ENCODE measurements around the gene TCAIM.
A peak's percentile ranks its signal among the peaks of the same experiment; 100 is the strongest.

Gene TCAIM

DNA sequence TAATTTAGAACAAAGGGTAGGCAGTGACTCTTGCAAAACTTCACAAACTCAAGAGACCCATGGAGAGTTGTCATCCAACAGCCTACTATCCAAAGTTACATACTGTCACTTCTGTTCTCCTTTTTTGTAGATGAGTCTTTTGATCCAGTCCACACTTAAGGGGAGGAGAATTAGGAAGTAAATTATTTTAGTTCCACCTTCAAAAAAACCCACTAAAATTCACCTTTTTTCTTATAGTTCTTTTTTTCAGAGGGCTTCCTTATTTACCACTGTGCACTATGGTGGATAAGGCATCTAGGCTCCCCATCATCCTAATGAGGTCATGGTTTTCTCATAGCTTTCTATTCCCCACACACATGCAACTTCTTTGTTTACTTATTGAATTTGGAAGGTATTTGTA lies 8.6 kb upstream of the TCAIM start:
- DNase-seq, result no peak
- Histone ChIP-seq H2BK120ac (ENCODE audit: insufficient read depth, low read length, poor library complexity) (no peak overlapping the region), H2BK12ac (ENCODE audit: low read length) (no peak overlapping the region)

DNA sequence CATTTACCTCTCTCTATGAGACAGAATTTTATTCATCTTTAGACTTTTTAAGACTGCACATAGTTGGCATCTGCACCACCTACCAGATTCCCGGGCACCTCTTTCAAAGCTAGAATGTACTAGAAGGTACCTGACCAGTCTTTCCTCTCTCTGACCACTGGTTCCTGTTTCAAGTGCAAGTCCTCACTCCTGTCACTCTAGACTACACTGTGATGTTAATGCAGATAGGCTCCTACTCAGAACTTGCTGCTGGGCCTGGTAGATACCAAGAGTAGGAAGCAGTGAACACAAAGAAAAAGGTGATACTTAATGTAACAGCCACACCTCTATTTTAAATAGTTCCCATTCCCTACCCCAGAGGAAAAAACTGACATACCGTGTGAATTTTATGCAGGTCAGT lies 8.1 kb upstream of the TCAIM start:
- Histone ChIP-seq H3K9ac (ENCODE audit: low read length) (no peak overlapping the region), H4K8ac (ENCODE audit: low read depth, low read length) (no peak overlapping the region), H3K79me2 (ENCODE audit: control insufficient read depth, insufficient read depth, low read length, poor library complexity) (no peaks in the 10 kb centered on the region), H3K79me1 (ENCODE audit: low read length) (no peaks in the 10 kb centered on the region), H3K4me3 (ENCODE audit: low read depth, low read length) (no peak overlapping the region), H3K4me2 (ENCODE audit: low read length) (no peak overlapping the region), H4K12ac (ENCODE audit: low read depth, low read length) (no peak overlapping the region), H3K4ac (ENCODE audit: low read depth, low read length) (no peak overlapping the region), H3K36me3 (ENCODE audit: control insufficient read depth in 1 of 2, insufficient read depth in 2 of 2, low read length in 2 of 2) (no peaks in the 10 kb centered on the region), H3K27ac (ENCODE audit: low read depth, low read length) (no peak overlapping the region), H2AFZ (ENCODE audit: insufficient read depth, low read length, poor library complexity) (no peak overlapping the region), H2AK5ac (ENCODE audit: low read length) (no peak overlapping the region), H4K91ac (ENCODE audit: low read depth, low read length) (no peak overlapping the region), H3K4me1 (ENCODE audit: control insufficient read depth in 1 of 2, insufficient read depth in 2 of 2, low read length in 2 of 2) (no peaks in the 10 kb centered on the region), H3K9me3 (ENCODE audit: insufficient read depth, low read depth, low read length) (no peaks in the 10 kb centered on the region), H3K23ac (ENCODE audit: low read length) (no peak overlapping the region), H2BK12ac (ENCODE audit: low read length) (no peak overlapping the region), H3K27me3 (ENCODE audit: insufficient read depth, low read length) (no peaks in the 10 kb centered on the region), H3K14ac (ENCODE audit: low read length) (no peak overlapping the region), H3K18ac (ENCODE audit: low read length) (no peak overlapping the region), H2BK120ac (ENCODE audit: insufficient read depth, low read length, poor library complexity) (no peak overlapping the region), H2BK5ac (ENCODE audit: low read depth, low read length, poor library complexity) (no peak overlapping the region)
- DNase-seq, result peak in 1 of 2 donors; percentile 39
- WGBS (ENCODE audit: extremely low coverage, insufficient coverage, insufficient read length), result no CpG with 5 or more reads among the region's 2 CpGs

More for the DNA sequence above, 8.6 kb upstream of the TCAIM start:
- Histone ChIP-seq H4K8ac (ENCODE audit: low read depth, low read length) (no peak overlapping the region), H3K4me3 (ENCODE audit: low read depth, low read length) (no peak overlapping the region), H3K4ac (ENCODE audit: low read depth, low read length) (no peak overlapping the region), H3K9me3 (ENCODE audit: insufficient read depth, low read depth, low read length) (no peaks in the 10 kb centered on the region), H4K91ac (ENCODE audit: low read depth, low read length) (no peak overlapping the region), H3K79me2 (ENCODE audit: control insufficient read depth, insufficient read depth, low read length, poor library complexity) (no peaks in the 10 kb centered on the region), H3K18ac (ENCODE audit: low read length) (no peak overlapping the region), H3K27ac (ENCODE audit: low read depth, low read length) (no peak overlapping the region), H3K4me1 (ENCODE audit: control insufficient read depth in 1 of 2, insufficient read depth in 2 of 2, low read length in 2 of 2) (no peaks in the 10 kb centered on the region), H3K79me1 (ENCODE audit: low read length) (no peaks in the 10 kb centered on the region), H3K23ac (ENCODE audit: low read length) (no peak overlapping the region), H3K36me3 (ENCODE audit: control insufficient read depth in 1 of 2, insufficient read depth in 2 of 2, low read length in 2 of 2) (no peaks in the 10 kb centered on the region), H3K27me3 (ENCODE audit: insufficient read depth, low read length) (no peaks in the 10 kb centered on the region), H3K14ac (ENCODE audit: low read length) (no peak overlapping the region), H4K12ac (ENCODE audit: low read depth, low read length) (no peak overlapping the region), H2AK5ac (ENCODE audit: low read length) (no peak overlapping the region), H3K9ac (ENCODE audit: low read length) (no peak overlapping the region), H2BK5ac (ENCODE audit: low read depth, low read length, poor library complexity) (no peak overlapping the region), H2AFZ (ENCODE audit: insufficient read depth, low read length, poor library complexity) (no peak overlapping the region), H3K4me2 (ENCODE audit: low read length) (no peak overlapping the region)

DNA sequence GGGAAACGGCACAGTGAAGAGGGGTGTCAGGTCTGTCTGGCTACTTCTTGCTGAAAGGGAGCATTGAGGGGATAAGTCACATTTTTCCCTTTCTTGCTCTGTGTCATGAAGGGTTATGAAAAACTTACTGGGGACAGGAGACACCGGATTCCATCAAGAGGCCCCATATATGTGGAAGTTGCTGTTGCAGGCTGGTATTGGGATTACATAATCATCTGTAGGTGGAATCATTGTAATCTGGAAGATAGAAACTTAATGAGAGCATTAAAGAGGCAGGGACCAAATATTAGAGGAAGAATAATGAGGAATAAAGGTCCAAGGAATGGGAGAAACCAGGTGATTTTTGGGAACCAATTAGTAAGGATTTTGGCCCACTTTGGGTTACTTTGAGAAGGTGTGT lies 4.2 kb upstream of the TCAIM start:
- no CpG with 5 or more reads among the region's 2 CpGs for WGBS (ENCODE audit: extremely low coverage, insufficient coverage, insufficient read length)
- no peak for DNase-seq
- H2BK5ac ChIP-seq (ENCODE audit: low read depth, low read length, poor library complexity), result no peak overlapping the region
- H3K4me2 ChIP-seq (ENCODE audit: low read length), result no peak overlapping the region
- H3K36me3 ChIP-seq (ENCODE audit: control insufficient read depth in 1 of 2, insufficient read depth in 2 of 2, low read length in 2 of 2), result no peaks in the 10 kb centered on the region
- H3K9ac ChIP-seq (ENCODE audit: low read length), result no peak overlapping the region
- H2BK12ac ChIP-seq (ENCODE audit: low read length), result no peak overlapping the region
- H3K14ac ChIP-seq (ENCODE audit: low read length), result no peak overlapping the region
- H4K8ac ChIP-seq (ENCODE audit: low read depth, low read length), result no peak overlapping the region
- H3K4me3 ChIP-seq (ENCODE audit: low read depth, low read length), result no peak overlapping the region
- H3K23ac ChIP-seq (ENCODE audit: low read length), result no peak overlapping the region
- H4K91ac ChIP-seq (ENCODE audit: low read depth, low read length), result no peak overlapping the region
- peaks cover 0 to 5% of the 10 kb centered on the region in 2 experiments for H3K4me1 ChIP-seq (ENCODE audit: control insufficient read depth in 1 of 2, insufficient read depth in 2 of 2, low read length in 2 of 2)
- no peak overlapping the region for H3K4ac ChIP-seq (ENCODE audit: low read depth, low read length)
- H3K27me3 ChIP-seq (ENCODE audit: insufficient read depth, low read length), result no peaks in the 10 kb centered on the region
- no peak overlapping the region for H3K18ac ChIP-seq (ENCODE audit: low read length)
- peaks cover 6% of the 10 kb centered on the region for H3K79me1 ChIP-seq (ENCODE audit: low read length)
- H4K12ac ChIP-seq (ENCODE audit: low read depth, low read length), result no peak overlapping the region
- no peak overlapping the region for H2BK120ac ChIP-seq (ENCODE audit: insufficient read depth, low read length, poor library complexity)
- peaks cover 3% of the 10 kb centered on the region for H3K79me2 ChIP-seq (ENCODE audit: control insufficient read depth, insufficient read depth, low read length, poor library complexity)
- H3K9me3 ChIP-seq (ENCODE audit: insufficient read depth, low read depth, low read length), result no peaks in the 10 kb centered on the region
- H2AK5ac ChIP-seq (ENCODE audit: low read length), result no peak overlapping the region
- H2AFZ ChIP-seq (ENCODE audit: insufficient read depth, low read length, poor library complexity), result no peak overlapping the region
- H3K27ac ChIP-seq (ENCODE audit: low read depth, low read length), result no peak overlapping the region

DNA sequence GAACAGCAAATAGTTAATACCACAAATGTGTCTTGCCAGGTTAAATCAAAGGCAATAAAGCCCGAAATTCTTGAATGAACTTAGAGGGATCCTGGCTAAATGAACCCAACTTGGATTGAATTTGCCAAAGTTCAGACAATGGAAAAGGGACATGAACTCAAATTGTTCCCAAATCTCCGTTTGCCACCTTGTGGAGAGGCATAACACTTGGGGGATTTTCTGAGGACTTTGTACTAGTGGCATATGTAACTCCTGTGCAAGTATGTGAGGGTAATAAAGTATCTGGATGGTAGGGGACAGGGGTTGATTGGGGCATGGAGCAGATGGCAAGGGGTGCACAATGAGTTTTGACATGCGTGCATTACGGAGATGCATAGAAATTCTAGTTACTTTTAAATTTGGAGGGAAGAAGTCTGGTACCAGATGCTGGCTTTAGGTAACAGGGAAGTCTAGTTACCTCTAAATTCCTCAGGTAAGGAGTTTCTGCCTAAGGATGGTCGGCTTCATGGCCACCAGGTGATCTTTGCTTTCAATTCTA lies 1.2 kb upstream of the TCAIM start:
- no peak overlapping the region for H3K14ac ChIP-seq (ENCODE audit: low read length)
- DNase-seq, result no peak
- H3K18ac ChIP-seq (ENCODE audit: low read length), result no peak overlapping the region
- H3K4me2 ChIP-seq (ENCODE audit: low read length), result peak overlapping the region; percentile 72
- H3K27ac ChIP-seq (ENCODE audit: low read depth, low read length), result peak overlapping the region; percentile 30
- H4K12ac ChIP-seq (ENCODE audit: low read depth, low read length), result no peak overlapping the region
- H3K79me2 ChIP-seq (ENCODE audit: control insufficient read depth, insufficient read depth, low read length, poor library complexity), result peaks cover 5% of the 10 kb centered on the region
- peaks cover 0 to 8% of the 10 kb centered on the region in 2 experiments for H3K4me1 ChIP-seq (ENCODE audit: control insufficient read depth in 1 of 2, insufficient read depth in 2 of 2, low read length in 2 of 2)
- H3K36me3 ChIP-seq (ENCODE audit: control insufficient read depth in 1 of 2, insufficient read depth in 2 of 2, low read length in 2 of 2), result no peaks in the 10 kb centered on the region
- H3K4ac ChIP-seq (ENCODE audit: low read depth, low read length), result no peak overlapping the region
- peak overlapping the region; percentile 16 for H4K91ac ChIP-seq (ENCODE audit: low read depth, low read length)
- H3K79me1 ChIP-seq (ENCODE audit: low read length), result peaks cover 6% of the 10 kb centered on the region
- no peak overlapping the region for H2BK12ac ChIP-seq (ENCODE audit: low read length)
- H4K8ac ChIP-seq (ENCODE audit: low read depth, low read length), result no peak overlapping the region
- H3K9me3 ChIP-seq (ENCODE audit: insufficient read depth, low read depth, low read length), result no peaks in the 10 kb centered on the region
- H3K9ac ChIP-seq (ENCODE audit: low read length), result peak overlapping the region; percentile 56
- H3K4me3 ChIP-seq (ENCODE audit: low read depth, low read length), result no peak overlapping the region
- no peak overlapping the region for H2AFZ ChIP-seq (ENCODE audit: insufficient read depth, low read length, poor library complexity)
- H2BK120ac ChIP-seq (ENCODE audit: insufficient read depth, low read length, poor library complexity), result no peak overlapping the region
- WGBS (ENCODE audit: extremely low coverage, insufficient coverage, insufficient read length), result no CpG with 5 or more reads among the region's 5 CpGs
- H3K27me3 ChIP-seq (ENCODE audit: insufficient read depth, low read length), result no peaks in the 10 kb centered on the region
- H3K23ac ChIP-seq (ENCODE audit: low read length), result peak overlapping the region; percentile 15
- H2BK5ac ChIP-seq (ENCODE audit: low read depth, low read length, poor library complexity), result no peak overlapping the region
- H2AK5ac ChIP-seq (ENCODE audit: low read length), result no peak overlapping the region

All from trophoblast cell (in vitro differentiated cells and primary cell).